Islet precursor cell (in vitro differentiated cells): ENCODE measurements around the gene KAT2A.

Experiments
- DNase-seq: peaks from one replicate; pipeline ENCODE4 v3.0.0-alpha.2; 2018

KAT2A gene

DNA sequence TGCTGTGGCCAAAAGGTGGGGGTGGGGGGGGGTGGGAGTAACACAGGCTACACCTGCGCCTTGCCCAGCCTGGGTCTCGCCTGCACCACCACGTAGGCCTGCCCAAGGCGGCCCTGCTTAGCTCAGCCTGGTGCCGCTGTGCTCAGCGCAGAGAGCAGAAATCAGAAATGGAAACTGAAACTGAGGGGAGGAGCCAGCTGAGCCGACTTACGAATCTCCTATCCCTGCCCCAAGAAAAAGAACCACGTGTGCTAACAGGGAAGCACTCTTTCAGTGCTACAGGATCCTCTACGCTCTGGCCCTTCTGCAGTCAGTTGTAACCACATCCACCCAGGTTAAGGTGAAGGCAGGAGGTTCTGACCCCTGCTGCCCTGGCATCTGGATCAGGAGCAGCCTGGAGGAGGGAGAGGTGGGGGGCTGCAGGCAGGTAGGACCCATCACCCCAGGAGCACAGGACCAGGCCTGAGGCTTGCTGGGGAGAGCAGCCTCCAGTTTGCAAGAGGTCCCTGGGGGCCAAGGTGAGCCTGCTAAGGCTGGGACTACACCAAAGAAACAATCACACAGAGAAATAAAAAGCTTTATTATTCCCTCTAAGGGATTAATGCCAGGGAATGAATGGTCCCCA lies 8.5 kb downstream of the KAT2A start, which contains the start of gene DHX58:
Gene DHX58, minus strand, starts transcription at position 163 of the 625 bp plus-strand sequence. CDS start 822 bp downstream, outside the sequence.
- no peak for DNase-seq

GRCh38 chr17:42111871-42112551 lies 9.2 kb downstream of the KAT2A start:
- no peak for DNase-seq

DNA sequence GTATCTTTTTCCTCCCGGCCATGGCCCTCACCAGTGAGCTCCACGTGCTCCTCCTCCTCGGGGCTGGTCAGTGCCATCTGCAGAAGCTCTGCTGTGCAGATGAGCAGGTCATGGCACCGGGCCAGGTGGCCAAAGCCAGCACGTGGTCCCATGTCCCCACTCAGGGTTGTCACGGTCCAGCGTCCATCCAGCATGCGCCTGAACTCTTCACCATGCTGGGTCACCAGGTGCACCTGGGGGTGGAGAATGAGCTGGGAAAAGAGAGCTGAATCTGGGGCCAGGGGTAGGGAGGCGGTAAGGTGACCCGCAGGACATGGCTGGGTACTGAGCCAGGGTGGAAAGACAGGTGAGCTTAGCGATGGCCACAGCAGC lies 9.9 kb downstream of the KAT2A start:
- no peak for DNase-seq

DNA sequence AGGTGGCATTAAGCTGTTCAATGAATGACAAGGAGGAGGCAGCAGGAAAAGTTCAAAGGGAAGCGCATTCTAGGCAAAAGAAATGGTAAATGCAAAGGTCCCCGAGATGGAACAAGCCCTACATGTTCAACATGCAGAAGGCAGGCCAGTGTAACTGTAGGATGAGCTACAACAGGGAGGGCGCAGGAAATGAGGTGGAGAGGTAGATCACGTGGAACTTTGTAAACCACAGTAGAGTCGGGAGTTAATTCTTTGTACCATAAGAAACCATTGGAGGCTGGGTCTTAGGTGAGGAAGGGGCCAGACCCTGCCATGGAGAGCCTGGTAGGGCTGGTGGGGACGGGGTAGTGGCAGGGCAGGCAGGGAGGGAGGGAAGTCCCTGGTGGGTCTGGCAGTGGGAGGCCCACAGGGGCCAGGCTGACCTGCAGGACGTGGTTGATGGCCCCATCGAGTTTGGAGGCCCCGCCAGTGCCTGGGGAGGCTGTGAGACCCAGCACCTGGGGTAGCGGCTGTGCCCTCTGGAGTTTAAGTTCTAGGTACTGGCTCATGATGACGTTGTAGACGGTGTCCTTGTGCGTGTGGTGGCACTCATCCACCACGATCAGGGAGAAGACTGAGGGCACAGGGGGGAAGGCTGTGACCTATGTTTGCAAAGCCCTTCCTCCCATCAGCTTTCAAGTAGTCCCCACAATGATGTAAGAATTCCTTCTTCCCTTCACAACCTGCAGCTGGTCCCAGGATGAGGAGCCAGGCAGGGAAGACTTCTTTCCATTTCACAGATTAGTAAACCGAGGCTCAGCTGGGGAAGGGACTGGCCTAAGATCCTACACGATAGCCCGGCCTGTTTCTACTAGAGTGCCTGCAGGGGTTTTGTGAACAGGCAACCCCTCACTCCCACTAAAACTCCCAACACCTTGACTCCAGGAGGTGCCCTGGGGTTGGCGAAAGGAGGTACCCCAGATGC lies 10.6 kb downstream of the KAT2A start:
- DNase-seq: no peak

- no peak for DNase-seq
These were observed 12.1 kb downstream of the KAT2A start for GRCh38 chr17:42109086-42109485.

DNA sequence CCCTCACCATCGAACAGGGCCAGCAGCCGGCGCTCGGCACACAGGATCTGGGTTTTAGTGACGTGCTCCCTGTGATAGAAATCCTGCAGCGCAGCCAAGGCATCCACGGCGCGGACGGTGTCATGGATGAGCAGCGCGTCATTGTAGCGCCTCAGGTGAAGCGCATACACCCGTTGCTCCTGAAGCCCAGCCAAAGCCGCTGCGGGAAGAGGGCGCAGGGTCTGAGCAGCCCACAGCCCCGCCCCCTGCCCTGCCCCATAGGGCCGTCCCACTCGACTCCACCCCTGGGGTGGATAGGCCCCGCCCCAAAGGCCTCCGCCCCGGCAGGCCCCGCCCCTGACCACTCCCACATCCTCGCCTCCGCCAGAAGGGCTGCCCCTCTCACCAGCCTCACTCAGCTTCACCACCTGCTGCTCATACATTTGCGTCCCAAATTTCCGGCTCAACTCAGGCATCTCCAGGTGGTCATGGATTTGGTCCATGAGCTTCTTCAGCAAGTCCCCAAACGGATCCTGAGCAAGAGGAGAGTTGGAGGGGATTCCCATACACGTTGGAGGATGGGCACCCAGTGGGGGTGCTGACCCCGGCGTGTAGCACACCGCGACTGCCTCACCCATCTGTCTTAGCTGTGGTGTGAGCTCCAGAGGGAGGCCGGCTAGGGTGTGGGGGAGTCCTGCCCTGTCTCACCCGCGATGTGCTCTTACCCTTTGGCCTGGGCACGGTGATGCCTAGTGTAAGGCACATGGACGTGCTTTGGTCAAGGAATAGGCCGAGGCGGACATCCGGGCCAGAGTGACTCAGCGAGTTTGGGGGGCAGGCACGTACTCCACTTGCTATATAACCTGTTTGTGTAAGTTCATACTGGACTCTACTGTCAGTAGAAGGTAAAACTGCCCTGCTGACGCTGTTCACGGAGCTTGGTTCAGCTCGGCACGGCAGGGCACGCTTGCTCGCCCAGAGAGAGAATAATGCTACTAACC lies 13.3 kb downstream of the KAT2A start:
- peak; percentile 98 for DNase-seq

GRCh38 chr17:42107124-42107523 lies 14.0 kb downstream of the KAT2A start:
- no peak for DNase-seq

- DNase-seq: no peak
These were observed 15.2 kb downstream of the KAT2A start for GRCh38 chr17:42106009-42106408.

- DNase-seq: no peak
These were observed 16.9 kb downstream of the KAT2A start for GRCh38 chr17:42104264-42104663.

- DNase-seq: no peak
These were observed 17.8 kb downstream of the KAT2A start for GRCh38 chr17:42103221-42103954.

DNA sequence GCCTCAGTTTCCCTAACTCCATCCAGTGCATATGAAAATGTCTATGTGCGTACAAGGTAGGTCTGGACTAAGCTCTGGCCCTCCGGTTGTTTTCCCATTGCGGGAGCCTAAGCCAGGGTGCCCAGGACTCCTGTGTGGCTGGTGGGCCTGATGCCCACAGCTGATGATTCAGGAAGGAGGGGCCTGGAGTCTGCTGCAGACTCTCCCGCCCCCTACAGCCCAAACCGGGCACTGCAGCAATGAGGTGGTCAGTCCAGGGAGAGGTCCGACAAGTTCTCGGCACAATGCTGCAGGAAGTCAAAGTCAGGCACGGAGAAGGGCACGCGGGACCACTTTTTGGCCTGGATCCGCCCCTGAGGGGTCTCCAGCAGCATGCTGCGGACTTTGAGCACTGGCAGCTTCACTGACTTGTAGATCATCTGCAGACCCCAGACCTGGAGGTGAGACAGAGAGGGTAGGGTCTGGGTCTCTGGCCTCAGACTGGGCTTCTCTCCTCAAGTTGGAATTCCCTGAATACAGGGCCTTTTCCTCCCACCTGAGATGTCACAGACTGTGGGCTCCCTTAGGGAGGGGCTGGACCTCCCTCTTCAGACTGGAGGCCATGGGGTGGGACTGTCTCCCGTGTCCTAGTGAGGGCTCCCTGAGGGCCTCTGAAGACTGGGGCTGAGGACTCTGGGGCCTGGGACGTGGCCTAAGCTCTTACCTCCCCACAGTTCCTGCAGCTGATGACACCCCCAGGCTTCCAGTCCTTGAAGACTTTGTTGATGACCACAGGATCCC lies 19.5 kb downstream of the KAT2A start:
- DNase-seq: peak; percentile 95

- DNase-seq: no peak
These were observed 22.3 kb downstream of the KAT2A start for GRCh38 chr17:42098730-42099399.

DNA sequence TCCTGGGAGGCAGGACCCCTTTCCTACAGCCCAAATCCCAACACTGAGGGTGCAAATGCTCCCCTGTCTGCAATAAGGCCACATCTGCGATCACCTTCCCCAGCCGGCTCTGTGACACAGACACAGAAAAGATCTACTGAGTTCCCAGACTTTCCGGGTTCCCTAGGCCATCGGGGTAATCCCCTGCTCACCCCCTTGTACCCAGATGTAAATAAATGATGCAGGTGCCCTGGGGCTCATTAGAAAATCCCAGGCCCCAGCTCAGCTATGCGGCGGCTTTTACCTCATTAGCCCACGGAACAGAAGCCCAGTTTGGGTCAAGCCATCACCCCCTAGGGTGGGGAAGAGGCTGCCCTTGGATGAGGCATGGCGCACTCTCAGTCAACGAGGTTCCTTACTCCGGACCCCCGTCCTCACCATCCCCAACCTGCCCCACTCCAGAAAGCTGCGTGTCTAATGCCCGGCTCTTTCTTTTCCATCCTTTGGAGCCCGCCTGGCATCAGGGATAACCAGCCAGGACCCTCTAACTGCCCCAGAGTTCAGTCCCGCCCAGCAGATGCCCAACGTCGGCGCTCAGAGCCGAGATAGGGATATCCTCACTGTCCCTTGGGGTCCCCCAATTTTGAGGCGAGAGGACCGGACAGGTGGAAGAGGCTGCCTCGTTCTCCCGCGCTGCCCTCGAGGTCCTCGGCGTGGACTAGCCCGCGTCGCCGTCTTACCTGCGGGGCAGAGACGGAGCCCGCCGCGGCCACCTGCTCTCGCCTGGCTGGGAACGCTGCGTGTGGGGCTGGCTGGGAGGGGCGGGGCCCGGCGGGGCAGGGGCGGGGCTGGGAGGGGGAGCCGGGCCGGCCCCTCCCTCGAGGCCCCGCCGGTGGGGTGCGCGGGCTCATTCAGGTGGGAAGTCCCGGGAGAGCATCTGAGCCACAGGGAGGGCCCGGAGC lies 23.2 kb downstream of the KAT2A start, which contains the start of gene ZNF385C:
Gene ZNF385C, minus strand, starts transcription at position 783 of the 941 bp plus-strand sequence. CDS start 35,417 bp downstream, outside the sequence.
- peak; percentile 78 for DNase-seq

- DNase-seq: no peak
These were observed 24.6 kb downstream of the KAT2A start for GRCh38 chr17:42096360-42097111.

DNA sequence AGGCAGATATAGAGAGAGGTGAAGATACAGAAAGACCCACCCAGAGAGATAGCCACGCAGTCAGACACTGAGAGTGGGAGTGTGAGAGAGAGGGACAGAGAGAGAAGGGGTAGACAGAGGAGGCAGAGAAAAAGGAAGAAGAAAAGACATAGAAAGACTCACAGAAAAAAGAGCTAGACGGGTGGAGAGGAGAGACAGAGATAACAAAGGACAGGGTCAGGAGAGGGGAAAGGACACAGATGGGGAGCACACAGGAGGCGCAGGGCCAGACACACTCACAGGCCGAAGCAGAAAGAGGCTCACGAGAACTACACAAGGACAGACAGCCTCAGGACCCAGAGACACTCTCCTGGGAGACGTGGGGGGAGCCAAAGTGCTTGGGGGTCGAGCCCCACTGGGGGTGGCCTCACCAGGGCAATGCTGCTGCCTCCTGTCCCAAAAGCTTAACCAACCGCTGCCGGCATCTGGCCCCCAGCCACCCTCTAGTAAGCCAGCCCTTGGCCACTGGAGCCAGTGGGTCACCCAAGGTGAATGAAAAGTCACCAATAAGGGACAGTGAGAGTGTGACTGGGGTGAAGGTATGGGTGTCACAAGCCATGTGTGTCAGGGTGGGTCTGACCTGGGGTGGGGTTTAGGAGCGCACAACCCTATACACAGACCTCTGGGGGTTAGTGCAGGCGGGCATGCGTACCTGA lies 26.6 kb downstream of the KAT2A start:
- peak; percentile 54 for DNase-seq

DNA sequence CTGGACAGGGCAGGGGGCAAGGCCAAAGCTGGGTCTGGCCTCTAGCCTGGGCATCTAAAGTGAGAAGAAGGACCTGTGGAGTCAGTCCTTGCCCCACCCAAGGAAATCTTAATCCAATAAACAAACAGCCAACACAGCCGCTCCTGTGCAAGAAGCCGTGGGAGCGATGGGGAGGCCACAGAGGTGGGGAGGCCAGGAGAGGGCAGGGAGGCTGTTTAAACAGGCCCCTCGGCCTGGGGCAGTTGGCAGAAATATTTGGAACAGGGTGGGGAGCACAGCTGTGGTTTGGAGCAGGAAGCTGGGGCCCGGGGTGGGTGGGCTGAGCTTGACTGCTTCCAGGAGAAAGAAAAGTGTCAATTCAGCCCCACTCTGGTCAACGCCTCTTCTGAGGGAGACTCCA lies 28.2 kb downstream of the KAT2A start:
- peak; percentile 49 for DNase-seq
